Mesodermal cell (in vitro differentiated cells): Measurements from ENCODE around the gene NPHP1.
"Not testable (repeated sequence)": the region's sequence is repeated elsewhere in the genome, so short reads cannot be mapped to it uniquely, and the experiment has no call there.

Experiments
- H3K27ac ChIP-seq: 2 replicates; pipeline ENCODE4 v1.7.0; 2013; ENCODE audit warnings: mild to moderate bottlenecking, low read depth, low read length, moderate library complexity; ENCODE audit not compliant: severe bottlenecking
- H3K36me3 ChIP-seq: 2 replicates; pipeline ENCODE4 v1.7.1; 2013; ENCODE audit warnings: mild to moderate bottlenecking, low read length, moderate library complexity; ENCODE audit not compliant: control insufficient read depth, insufficient read depth
- H3K4me1 ChIP-seq: one replicate; pipeline ENCODE4 v1.7.1; 2013; ENCODE audit warnings: mild to moderate bottlenecking, low read length; ENCODE audit not compliant: insufficient read depth, control insufficient read depth, poor library complexity, severe bottlenecking
- H3K4me3 ChIP-seq: 2 replicates; pipeline ENCODE4 v1.7.0; 2013; ENCODE audit warnings: low read length, control low read depth, mild to moderate bottlenecking; ENCODE audit not compliant: insufficient read depth, poor library complexity, severe bottlenecking; ENCODE audit errors: extremely low read depth
- H3K9me3 ChIP-seq: 2 replicates; pipeline ENCODE4 v1.7.1; 2013; ENCODE audit warnings: mild to moderate bottlenecking, low read length, moderate library complexity; ENCODE audit not compliant: control insufficient read depth
- WGBS, 2 experiments: methylation state at CpG; one replicate each; pipeline ENCODE4 v1.1.5; 2013; ENCODE audit warnings: missing lambda C conversion rate in 2 of 2; ENCODE audit not compliant: insufficient coverage in 2 of 2; 5-methylcytosine and 5-hydroxymethylcytosine counted together

The NPHP1 gene

DNA sequence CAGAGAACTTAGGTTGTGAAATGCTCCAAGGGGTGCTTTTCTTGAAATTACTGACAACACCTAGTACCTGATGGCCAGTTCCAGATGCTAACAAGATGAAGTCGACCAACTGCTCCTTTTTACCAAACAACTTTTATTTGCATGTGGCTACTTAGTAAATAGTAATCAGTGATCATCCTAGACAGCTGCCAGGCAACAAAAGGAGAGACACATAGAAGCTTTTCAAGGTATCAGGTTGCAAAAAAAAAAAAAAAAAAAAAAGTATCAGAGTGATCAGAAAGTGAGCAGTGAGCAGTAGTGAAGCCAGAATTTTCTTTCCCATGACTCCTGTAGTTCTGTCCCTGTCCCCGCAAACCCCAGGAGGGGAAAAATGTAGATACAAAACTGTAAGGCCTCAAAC lies 121.1 kb downstream of the NPHP1 start:
- not testable (repeated sequence) for H3K36me3 ChIP-seq, H3K27ac ChIP-seq, H3K9me3 ChIP-seq, H3K4me3 ChIP-seq, H3K4me1 ChIP-seq
- WGBS, 2 experiments = no CpG with 5 or more reads among the region's 2 CpGs

DNA sequence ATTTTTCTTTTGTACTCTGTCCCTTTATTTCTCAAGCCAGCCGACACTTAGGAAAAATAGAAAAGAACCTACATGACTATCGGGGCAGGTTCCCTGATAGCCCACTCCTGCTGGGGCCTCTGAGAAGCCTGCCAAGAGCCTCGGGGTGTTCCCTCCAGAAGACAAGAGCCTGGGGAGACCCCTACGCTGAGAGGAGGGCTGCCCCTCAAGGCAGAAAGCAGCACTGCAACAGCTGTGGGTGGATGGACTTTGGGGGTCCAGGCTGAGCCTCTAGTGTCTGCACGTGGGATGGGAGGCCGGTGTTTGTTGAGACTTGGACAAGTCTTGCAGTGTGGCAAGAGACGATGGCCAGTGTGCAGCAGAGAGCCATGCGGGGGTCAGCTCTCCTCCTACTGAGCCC lies 121.7 kb downstream of the NPHP1 start:
- not testable (repeated sequence) for H3K36me3 ChIP-seq, H3K27ac ChIP-seq, H3K9me3 ChIP-seq, H3K4me3 ChIP-seq, H3K4me1 ChIP-seq
- WGBS, 2 experiments = no CpG with 5 or more reads among the region's 8 CpGs

DNA sequence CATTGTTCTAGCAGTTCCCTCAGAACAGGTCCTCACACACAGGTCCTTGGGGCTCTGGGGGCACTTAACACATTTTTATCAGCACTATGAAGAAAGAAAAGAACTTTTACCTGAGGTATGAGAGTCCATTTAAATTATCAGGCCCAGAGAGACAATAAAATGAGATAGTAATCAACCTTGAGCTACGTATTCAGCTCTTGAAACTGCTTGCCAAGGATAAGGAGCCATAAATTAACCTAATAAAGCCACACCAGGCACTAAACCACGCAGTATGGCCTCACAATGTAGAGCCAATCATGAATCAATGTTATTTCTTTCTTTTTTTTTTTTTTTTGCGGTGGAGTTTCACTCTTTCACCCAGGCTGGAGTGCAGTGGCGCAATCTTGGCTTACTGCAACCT lies 126.7 kb downstream of the NPHP1 start:
- WGBS, 2 experiments = no CpG with 5 or more reads among the region's 4 CpGs
- H3K4me1 ChIP-seq, H3K4me3 ChIP-seq, H3K9me3 ChIP-seq, H3K27ac ChIP-seq, H3K36me3 ChIP-seq: not testable (repeated sequence)

DNA sequence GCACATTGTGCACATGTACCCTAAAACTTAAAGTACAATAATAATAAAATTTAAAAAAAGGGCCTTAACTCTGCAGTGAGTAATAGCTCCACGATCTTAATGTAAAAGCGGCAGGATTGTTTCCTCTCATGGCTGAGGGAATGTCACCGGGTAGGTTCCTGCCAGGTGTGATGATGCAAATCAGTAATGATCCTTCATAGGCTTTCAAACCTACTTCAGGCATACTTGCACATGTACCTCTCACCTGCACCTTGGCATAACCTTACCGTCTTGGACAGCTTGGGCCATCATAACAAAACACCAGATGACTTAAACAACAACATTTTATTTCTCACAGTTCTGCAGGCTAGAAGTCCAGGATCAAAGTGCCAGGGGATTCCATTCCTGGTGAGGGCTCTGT lies 128.9 kb downstream of the NPHP1 start:
- H3K36me3 ChIP-seq, H3K4me3 ChIP-seq, H3K4me1 ChIP-seq, H3K9me3 ChIP-seq, H3K27ac ChIP-seq: not testable (repeated sequence)
- WGBS, 2 experiments = no CpG with 5 or more reads among the region's 4 CpGs
